ENCODE measurements around the gene CDCA5. TPM values are rescaled to one million over a fixed set of nuclear protein-coding genes. Genes with fewer than 3 reads are reported as not detected.

CDCA5 gene
- total RNA-seq, 4 donors from 2014 or later = 0.36 to 1.3 (median 1.00) TPM; not detected in 1

DNA sequence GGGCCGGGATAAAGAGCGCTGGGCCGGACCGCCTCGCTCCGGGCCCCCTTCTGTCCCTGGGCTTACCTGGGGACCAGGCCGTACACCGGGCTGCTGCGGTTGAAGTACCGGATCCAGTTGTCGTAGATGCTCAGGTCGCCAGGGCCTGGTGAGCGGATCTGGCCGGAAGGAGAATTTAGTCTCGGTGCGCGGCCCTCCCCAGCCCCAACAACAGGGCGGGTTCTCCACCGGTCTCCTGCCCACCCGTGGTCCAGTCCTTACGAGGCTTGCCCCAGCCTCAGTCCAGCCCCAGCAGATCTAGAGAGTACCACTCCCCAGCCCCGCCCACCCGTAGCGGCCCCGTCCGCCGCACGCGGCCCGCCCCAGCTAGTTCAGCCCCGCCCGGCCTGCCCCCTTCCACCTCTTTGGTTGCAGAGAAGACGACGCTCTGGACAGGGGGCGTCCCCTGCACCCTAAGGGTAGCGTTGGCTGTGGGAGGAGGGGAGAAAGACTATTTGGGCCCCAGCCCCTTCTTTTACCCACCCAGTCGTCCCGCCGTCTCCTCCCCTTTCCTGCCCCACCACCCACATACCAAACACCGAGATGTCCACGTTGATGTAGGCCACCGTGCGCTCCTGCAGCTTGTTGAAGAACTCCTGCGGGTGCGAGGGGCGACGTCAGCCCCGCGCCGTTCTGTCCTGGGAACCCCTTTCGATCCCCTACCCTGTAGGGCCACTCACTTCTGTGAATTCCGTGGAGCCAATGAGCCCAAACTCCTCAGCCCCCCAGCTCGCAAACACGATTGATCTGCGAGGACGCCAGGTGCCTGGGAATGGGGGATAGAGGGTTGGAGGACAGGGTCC, 36.0 kb downstream of the CDCA5 start:
- Histone ChIP-seq H3K36me3 (peaks cover 0 to 10% of the 10 kb centered on the region in 2 donors), H3K4me3 (peak overlapping the region; percentile 47 to 52 (median 48)), H3K27me3 (no peaks in the 10 kb centered on the region), H3K4me1 (peaks cover 0 to 4% of the 10 kb centered on the region in 2 donors), H3K27ac (peak overlapping the region; percentile 29 to 48 (median 34)), H3K9me3 (no peaks in the 10 kb centered on the region)
- DNase-seq (no peak), ATAC-seq (no peak)
- intact Hi-C loops (cut with DNase I; ENCODE audit: low total_unique reads) = no loop called here
- no peak for TF ChIP-seq POLR2A (IDR thresholded peaks at IDR 0.05)
- TF ChIP-seq, protein P1, sequence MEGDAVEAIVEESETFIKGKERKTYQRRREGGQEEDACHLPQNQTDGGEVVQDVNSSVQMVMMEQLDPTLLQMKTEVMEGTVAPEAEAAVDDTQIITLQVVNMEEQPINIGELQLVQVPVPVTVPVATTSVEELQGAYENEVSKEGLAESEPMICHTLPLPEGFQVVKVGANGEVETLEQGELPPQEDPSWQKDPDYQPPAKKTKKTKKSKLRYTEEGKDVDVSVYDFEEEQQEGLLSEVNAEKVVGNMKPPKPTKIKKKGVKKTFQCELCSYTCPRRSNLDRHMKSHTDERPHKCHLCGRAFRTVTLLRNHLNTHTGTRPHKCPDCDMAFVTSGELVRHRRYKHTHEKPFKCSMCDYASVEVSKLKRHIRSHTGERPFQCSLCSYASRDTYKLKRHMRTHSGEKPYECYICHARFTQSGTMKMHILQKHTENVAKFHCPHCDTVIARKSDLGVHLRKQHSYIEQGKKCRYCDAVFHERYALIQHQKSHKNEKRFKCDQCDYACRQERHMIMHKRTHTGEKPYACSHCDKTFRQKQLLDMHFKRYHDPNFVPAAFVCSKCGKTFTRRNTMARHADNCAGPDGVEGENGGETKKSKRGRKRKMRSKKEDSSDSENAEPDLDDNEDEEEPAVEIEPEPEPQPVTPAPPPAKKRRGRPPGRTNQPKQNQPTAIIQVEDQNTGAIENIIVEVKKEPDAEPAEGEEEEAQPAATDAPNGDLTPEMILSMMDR (IDR thresholded peaks at IDR 0.05 in 4 of 5, conservative IDR thresholded peaks at IDR 0.05 in 1 of 5) = no peak
- in situ Hi-C loops (cut with MboI; ENCODE audit: low sequenced_read_pairs in 4 of 4) = no loop called here

DNA sequence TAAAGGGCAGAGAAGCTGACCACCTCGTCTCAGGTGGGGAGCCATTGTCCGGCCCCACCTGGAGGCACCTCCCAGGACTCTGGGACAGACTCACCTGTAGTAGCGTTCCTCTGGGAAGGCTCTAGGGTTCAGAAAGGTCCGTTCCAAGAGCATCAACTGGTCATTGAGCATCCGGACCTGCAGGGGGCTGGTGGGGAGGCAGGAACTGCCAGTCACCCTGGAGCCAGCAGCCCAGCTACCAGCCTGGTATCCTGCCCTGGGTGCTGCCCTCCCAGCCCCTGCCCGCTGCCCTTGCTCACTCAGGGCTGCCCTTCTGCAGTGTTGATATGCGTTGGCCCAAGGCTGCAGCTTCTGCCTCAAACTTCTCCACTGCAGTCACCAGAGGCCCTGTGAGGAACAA, 38.1 kb downstream of the CDCA5 start:
- intact Hi-C loops (cut with DNase I; ENCODE audit: low total_unique reads) = no loop called here
- Histone ChIP-seq H3K27me3 (no peaks in the 10 kb centered on the region), H3K36me3 (peaks cover 0 to 10% of the 10 kb centered on the region in 2 donors), H3K27ac (no peak overlapping the region), H3K4me3 (no peak overlapping the region), H3K4me1 (peaks cover 8 to 15% of the 10 kb centered on the region in 2 donors), H3K9me3 (no peaks in the 10 kb centered on the region)
- in situ Hi-C loops (cut with MboI; ENCODE audit: low sequenced_read_pairs in 4 of 4) = no loop called here
- TF ChIP-seq POLR2A (IDR thresholded peaks at IDR 0.05) = no peak
- TF ChIP-seq, protein P1 (IDR thresholded peaks at IDR 0.05 in 4 of 5, conservative IDR thresholded peaks at IDR 0.05 in 1 of 5) = no peak
- no peak for ATAC-seq
- DNase-seq = no peak

DNA sequence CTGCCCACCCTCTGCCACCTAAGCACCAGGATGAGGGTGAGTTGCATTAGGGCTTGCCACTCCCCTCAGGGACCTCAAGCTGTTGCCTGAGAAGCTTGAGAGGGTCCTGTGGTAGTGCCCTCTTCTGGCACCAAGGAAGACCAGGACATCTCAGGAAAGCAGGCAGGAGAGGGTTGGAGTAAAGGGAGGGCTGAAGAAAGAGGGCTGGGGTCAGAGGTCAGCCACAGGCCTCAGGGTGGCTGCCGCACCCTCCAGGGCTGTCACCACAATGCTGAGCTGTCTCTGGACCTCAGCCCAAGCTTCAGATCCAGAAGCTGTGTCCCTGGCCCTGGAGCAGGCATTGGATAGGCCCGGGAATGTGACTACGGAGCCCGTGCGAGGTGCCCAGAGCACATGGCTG, 38.8 kb downstream of the CDCA5 start:
- TF ChIP-seq, protein P1 (IDR thresholded peaks at IDR 0.05 in 4 of 5, conservative IDR thresholded peaks at IDR 0.05 in 1 of 5) = no peak
- TF ChIP-seq POLR2A (IDR thresholded peaks at IDR 0.05) = no peak
- H3K4me1 ChIP-seq = peaks cover 14 to 18% of the 10 kb centered on the region in 2 donors
- in situ Hi-C loops (cut with MboI; ENCODE audit: low sequenced_read_pairs in 4 of 4) = no loop called here
- no peaks in the 10 kb centered on the region for H3K9me3 ChIP-seq
- no peak overlapping the region for H3K27ac ChIP-seq
- H3K36me3 ChIP-seq = peaks cover 0 to 10% of the 10 kb centered on the region in 2 donors
- no peaks in the 10 kb centered on the region for H3K27me3 ChIP-seq
- intact Hi-C loops (cut with DNase I; ENCODE audit: low total_unique reads) = no loop called here
- ATAC-seq (no peak), DNase-seq (no peak)
- no peak overlapping the region for H3K4me3 ChIP-seq

DNA sequence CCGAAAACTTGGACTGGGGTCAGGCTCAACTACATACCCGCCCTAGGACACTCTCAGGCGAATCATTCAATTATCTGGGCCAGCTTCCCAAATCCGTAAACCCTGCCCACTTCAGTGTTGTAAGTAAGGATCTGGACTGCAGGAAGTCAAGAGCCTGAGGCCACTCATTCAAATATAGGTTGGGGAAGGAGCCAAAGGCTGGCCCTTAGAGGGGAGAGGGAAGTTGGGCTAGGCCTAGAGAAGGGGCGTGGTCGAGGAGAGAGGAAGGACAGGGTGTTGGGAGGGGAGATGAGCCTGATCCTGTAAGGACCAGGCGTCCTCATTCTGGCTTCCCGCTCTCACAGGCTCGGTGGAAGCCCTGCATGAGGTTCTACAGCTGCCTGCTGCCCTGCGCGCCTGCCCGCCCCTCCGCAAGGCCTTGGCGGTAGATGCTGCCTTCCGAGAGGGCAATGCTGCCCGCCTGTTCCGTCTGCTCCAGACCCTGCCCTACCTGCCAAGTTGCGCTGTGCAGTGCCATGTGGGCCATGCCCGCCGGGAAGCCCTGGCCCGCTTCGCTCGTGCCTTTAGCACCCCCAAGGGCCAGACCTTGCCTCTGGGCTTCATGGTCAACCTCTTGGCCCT, 39.8 kb downstream of the CDCA5 start:
- no peaks in the 10 kb centered on the region for H3K9me3 ChIP-seq
- intact Hi-C loops (cut with DNase I; ENCODE audit: low total_unique reads) (loop anchor here (5.0 kb wide), 1 partner anchor 38 kb away; the partner anchor contains the start of genes CDCA5 and ZFPL1), in situ Hi-C loops (cut with MboI; ENCODE audit: low sequenced_read_pairs in 4 of 4) (no loop called here)
- H3K27ac ChIP-seq = no peak overlapping the region
- no peak for ATAC-seq
- no peak for TF ChIP-seq POLR2A (IDR thresholded peaks at IDR 0.05)
- TF ChIP-seq, protein P1 (IDR thresholded peaks at IDR 0.05 in 4 of 5, conservative IDR thresholded peaks at IDR 0.05 in 1 of 5) = no peak
- H3K4me1 ChIP-seq = peaks cover 14 to 21% of the 10 kb centered on the region in 2 donors
- H3K4me3 ChIP-seq = no peak overlapping the region
- no peaks in the 10 kb centered on the region for H3K27me3 ChIP-seq
- DNase-seq = peak; percentile 9 to 36
- peaks cover 0 to 10% of the 10 kb centered on the region in 2 donors for H3K36me3 ChIP-seq

All from gastrocnemius medialis (tissue), 4 donors.